A549 (cell line): Measurements from ENCODE around the gene PDLIM1.

Experiments
- BHLHE40 ChIP-seq: IDR thresholded peaks from 2 replicates; pipeline ENCODE4 v1.6.1; 2012; ENCODE audit warnings: low read depth, low read length, inconsistent platforms
- CEBPB ChIP-seq, 2 experiments: fragments of >200 bp in 1 of 2; sonication (Bioruptor Twin) in 1 of 2; formaldehyde crosslinking in 1 of 2; IDR thresholded peaks; 2 replicates each; pipeline ENCODE4 v1.6.1; 2012 to 2016
- HDAC2 ChIP-seq: fragments of 200-600 bp; sonication (generic); IDR thresholded peaks from 2 replicates; pipeline ENCODE4 v1.6.1; 2016
- POLR2A ChIP-seq: IDR thresholded peaks from 2 replicates; pipeline ENCODE4 v1.6.1; 2012; ENCODE audit warnings: mild to moderate bottlenecking, low read length

GRCh38 chr10:95288303-95288702 is 2.5 kb downstream of the PDLIM1 start:
- TF ChIP-seq POLR2A = no peak
- no peak for TF ChIP-seq HDAC2
- no peak for TF ChIP-seq CEBPB (IDR thresholded peaks at IDR 0.05)
- no peak for TF ChIP-seq BHLHE40
